ENCODE measurements around the gene OSTF1. TPM values are rescaled to one million over a fixed set of nuclear protein-coding genes. Genes with fewer than 3 reads are reported as not detected.

The OSTF1 gene
- total and polyA plus RNA-seq, 10 of the 15 experiments (the other 5 are each of a cell fraction or from before 2014, with no cell fraction given): 36.2 to 82.4 (median 46.9) TPM

DNA sequence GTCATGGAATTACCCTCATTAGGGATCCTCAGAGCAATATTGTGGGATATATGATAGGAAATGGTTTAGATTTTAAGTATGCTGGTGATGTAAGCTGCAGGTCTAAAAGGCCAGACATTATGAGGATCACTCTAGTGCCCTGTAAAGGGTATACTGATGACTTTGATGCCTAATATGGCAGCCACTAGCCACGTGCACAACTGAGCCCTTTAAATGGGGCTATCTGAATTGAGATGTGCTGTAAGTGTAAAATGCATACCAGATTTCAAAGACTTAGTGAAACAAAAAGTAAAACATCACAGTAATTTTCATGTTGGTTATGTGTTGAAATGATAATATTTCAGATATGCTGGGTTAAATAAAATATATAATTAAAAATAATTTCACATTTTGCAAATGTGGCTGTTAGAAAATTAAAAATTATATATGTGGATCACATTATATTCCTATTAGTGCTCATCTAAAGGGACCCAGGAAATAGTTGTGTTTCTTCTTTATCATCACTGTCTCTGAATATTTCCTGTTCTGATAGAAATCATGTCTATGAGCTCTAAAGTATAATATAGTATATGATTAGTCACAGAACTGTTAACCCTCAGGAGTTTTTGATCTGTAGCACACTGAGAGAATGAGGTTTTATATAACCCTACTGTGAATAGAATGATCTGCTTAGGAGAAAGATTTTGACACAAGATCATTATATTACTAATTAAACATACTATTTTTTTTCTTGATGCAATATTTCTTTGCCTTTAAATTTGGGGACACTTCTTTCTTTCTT lies 50.1 kb downstream of the OSTF1 start:
- Histone ChIP-seq H3K9ac (ENCODE audit: control insufficient read depth, insufficient read depth, low read length) (no peak overlapping the region), H3K4me1 (ENCODE audit: control insufficient read depth, insufficient read depth, low read length) (no peaks in the 10 kb centered on the region), H3K4me3 (no peak overlapping the region), H3K27ac (ENCODE audit: control insufficient read depth, insufficient read depth) (no peak overlapping the region), H3K4me2 (ENCODE audit: control insufficient read depth, insufficient read depth) (no peak overlapping the region), H2AFZ (ENCODE audit: control insufficient read depth, low read depth, low read length) (no peak overlapping the region), H3K27me3 (replicated peaks in 1 of 2; ENCODE audit: control insufficient read depth in 2 of 2, insufficient read depth in 2 of 2, low read length in 1 of 2) (no peaks in the 10 kb centered on the region), H3K36me3 (ENCODE audit: control insufficient read depth in 2 of 2, insufficient read depth in 2 of 2, low read length in 1 of 2) (peaks cover 4 to 17% of the 10 kb centered on the region in 2 experiments), H3K79me2 (ENCODE audit: control insufficient read depth, insufficient read depth, low read length) (no peaks in the 10 kb centered on the region), H4K20me1 (ENCODE audit: control insufficient read depth, insufficient read depth) (no peaks in the 10 kb centered on the region), H3K9me3 (replicated peaks; ENCODE audit: control insufficient read depth, insufficient read depth, low read length) (no peaks in the 10 kb centered on the region)
- ATAC-seq (no peak), FAIRE-seq (no peak), DNase-seq (ENCODE audit: low read depth, low spot score) (no peak)
- BruUV-seq (replicated peaks): no TSS peak
- no peak for TF ChIP-seq ZBED1 (IDR thresholded peaks at IDR 0.05; ENCODE audit: borderline replicate concordance)
- no peak for TF ChIP-seq DPF2 (IDR thresholded peaks at IDR 0.05)
- no peak for TF ChIP-seq RAD51 (IDR thresholded peaks at IDR 0.05)
- TF ChIP-seq SREBF2 (IDR thresholded peaks at IDR 0.05; ENCODE audit: low read length): no peak
- TF ChIP-seq, protein P1, sequence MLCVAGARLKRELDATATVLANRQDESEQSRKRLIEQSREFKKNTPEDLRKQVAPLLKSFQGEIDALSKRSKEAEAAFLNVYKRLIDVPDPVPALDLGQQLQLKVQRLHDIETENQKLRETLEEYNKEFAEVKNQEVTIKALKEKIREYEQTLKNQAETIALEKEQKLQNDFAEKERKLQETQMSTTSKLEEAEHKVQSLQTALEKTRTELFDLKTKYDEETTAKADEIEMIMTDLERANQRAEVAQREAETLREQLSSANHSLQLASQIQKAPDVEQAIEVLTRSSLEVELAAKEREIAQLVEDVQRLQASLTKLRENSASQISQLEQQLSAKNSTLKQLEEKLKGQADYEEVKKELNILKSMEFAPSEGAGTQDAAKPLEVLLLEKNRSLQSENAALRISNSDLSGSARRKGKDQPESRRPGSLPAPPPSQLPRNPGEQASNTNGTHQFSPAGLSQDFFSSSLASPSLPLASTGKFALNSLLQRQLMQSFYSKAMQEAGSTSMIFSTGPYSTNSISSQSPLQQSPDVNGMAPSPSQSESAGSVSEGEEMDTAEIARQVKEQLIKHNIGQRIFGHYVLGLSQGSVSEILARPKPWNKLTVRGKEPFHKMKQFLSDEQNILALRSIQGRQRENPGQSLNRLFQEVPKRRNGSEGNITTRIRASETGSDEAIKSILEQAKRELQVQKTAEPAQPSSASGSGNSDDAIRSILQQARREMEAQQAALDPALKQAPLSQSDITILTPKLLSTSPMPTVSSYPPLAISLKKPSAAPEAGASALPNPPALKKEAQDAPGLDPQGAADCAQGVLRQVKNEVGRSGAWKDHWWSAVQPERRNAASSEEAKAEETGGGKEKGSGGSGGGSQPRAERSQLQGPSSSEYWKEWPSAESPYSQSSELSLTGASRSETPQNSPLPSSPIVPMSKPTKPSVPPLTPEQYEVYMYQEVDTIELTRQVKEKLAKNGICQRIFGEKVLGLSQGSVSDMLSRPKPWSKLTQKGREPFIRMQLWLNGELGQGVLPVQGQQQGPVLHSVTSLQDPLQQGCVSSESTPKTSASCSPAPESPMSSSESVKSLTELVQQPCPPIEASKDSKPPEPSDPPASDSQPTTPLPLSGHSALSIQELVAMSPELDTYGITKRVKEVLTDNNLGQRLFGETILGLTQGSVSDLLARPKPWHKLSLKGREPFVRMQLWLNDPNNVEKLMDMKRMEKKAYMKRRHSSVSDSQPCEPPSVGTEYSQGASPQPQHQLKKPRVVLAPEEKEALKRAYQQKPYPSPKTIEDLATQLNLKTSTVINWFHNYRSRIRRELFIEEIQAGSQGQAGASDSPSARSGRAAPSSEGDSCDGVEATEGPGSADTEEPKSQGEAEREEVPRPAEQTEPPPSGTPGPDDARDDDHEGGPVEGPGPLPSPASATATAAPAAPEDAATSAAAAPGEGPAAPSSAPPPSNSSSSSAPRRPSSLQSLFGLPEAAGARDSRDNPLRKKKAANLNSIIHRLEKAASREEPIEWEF (IDR thresholded peaks at IDR 0.05; ENCODE audit: insufficient replicate concordance, low read depth, low read length): no peak
- no peak for TF ChIP-seq BMI1 (IDR thresholded peaks at IDR 0.05; ENCODE audit: borderline replicate concordance)
- no peak for TF ChIP-seq GABPA (IDR thresholded peaks at IDR 0.05; ENCODE audit: low read depth)
- no peak for TF ChIP-seq CHD4 (IDR thresholded peaks at IDR 0.05)
- no peak for TF ChIP-seq ATF7 (IDR thresholded peaks at IDR 0.05; ENCODE audit: low read depth)
- no peak for TF ChIP-seq ESRRA (IDR thresholded peaks at IDR 0.05; ENCODE audit: low read length)
- no peak for TF ChIP-seq ETV6 (conservative IDR thresholded peaks at IDR 0.05 in 1 of 2, IDR thresholded peaks at IDR 0.05 in 1 of 2; ENCODE audit: borderline replicate concordance in 1 of 2, low read depth in 1 of 2)
- no peak for TF ChIP-seq BCL11A (IDR thresholded peaks at IDR 0.05; ENCODE audit: low read depth, low read length)
- no peak for TF ChIP-seq FOXK2 (IDR thresholded peaks at IDR 0.05)
- no peak for TF ChIP-seq HDAC2 (IDR thresholded peaks at IDR 0.05)
- TF ChIP-seq SPI1 (IDR thresholded peaks at IDR 0.05; ENCODE audit: borderline replicate concordance, insufficient read depth, low read depth, low read length): no peak
- no peak for TF ChIP-seq STAT3 (IDR thresholded peaks at IDR 0.05; ENCODE audit: low read depth, low read length)
- 93% methylated on average over 1 of the region's 1 CpG for WGBS (ENCODE audit: insufficient coverage, insufficient replicate concordance, low lambda C conversion rate, missing lambda C conversion rate)
- ChIA-PET POLR2A (no interaction called here), RAD21 (ENCODE audit: unreplicated experiment) (no interaction called here), SMC1A (ENCODE audit: uncharacterized antibody, unreplicated experiment) (no interaction called here), CTCF (no interaction called here)
- in situ Hi-C loops (cut with MboI): no loop called here
- intact Hi-C loops (cut with micrococcal nuclease; ENCODE audit: unreplicated experiment): no loop called here

All from GM12878 (cell line).